Left colon (tissue), 2 donors: Measurements from ENCODE around the gene CRABP2. TPM values are rescaled to one million over a fixed set of nuclear protein-coding genes. Genes with fewer than 3 reads are reported as not detected.

ENCODE experiments used
- ATAC-seq: fragments of 200-7000 bp; cut with Tn5 transposase; one replicate; pipeline ENCODE4 v1.9.1; 2020; ENCODE audit warnings: mild to moderate bottlenecking, moderate library complexity
- DNase-seq, 2 donors: peaks; one replicate each; pipeline ENCODE4 v3.0.0-alpha.2; 2020
- intact Hi-C, 2 donors: fragments of 100-400 bp; cut with DNase I in 1 of 2; cut with micrococcal nuclease in 1 of 2; formaldehyde crosslinking; loops; one replicate each; pipeline versions ENCODE4 v1.11.2 to v1.14.0; 2022; cut with DNase I, micrococcal nuclease
- total RNA-seq, 2 donors: library from RNA; stranded (reverse); fragmentation: NEBNext Ultra II Directional; extraction: Animal tissue kit (Norgen Biotek cat#: 25700); gene quantifications; one replicate each; pipeline ENCODE4 v1.2.1, GENCODE V29; 2021
- donor health status: DM: no; HTN: no; CAD: no.
- donor health status: DM: yes; HTN: yes; CAD: no.

CRABP2 gene
- total RNA-seq, 2 donors from 2014 or later: 0.73 to 0.98 TPM

DNA sequence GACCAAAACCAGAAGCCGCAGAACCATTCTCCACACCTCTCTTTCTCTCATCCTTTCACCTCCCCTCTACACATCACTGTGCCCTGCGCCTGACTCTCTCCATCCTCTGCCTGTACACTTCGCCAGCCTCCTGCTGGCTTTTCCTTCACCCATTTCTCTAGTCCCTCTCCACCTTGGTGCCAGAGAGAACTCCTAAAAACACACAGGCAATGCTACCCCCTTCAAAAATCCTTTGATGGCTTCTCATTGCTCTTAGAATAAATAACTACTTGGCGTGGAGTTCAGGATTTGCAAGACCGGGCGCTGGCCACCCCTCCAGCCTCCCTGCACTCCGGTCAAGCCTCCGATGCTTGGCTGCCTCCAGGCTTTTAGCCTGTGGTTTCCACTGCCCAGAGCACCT is 8.6 kb downstream of the CRABP2 start:
- no peak for DNase-seq
- intact Hi-C loops: no loop called here
- ATAC-seq: no peak

DNA sequence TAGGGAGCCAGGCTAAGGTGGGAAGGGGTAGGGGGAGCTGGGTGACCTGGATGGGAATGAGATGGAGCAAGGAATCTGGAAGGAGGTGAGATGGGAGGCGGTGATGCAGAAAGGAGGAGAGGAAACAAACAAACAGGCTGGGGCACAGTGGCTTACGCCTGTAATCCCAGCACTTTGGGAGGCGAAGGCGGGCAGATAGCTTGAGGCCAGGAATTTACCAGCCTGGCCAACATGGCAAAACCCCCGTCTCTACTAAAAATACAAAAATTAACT is 10.8 kb downstream of the CRABP2 start:
- intact Hi-C loops: loop anchor here in 1 of 2 donors (5.0 kb wide), 1 partner anchor 33 kb away; the partner anchor contains the start of genes ISG20L2 and METTL25B
- ATAC-seq (no peak), DNase-seq (no peak)

DNA sequence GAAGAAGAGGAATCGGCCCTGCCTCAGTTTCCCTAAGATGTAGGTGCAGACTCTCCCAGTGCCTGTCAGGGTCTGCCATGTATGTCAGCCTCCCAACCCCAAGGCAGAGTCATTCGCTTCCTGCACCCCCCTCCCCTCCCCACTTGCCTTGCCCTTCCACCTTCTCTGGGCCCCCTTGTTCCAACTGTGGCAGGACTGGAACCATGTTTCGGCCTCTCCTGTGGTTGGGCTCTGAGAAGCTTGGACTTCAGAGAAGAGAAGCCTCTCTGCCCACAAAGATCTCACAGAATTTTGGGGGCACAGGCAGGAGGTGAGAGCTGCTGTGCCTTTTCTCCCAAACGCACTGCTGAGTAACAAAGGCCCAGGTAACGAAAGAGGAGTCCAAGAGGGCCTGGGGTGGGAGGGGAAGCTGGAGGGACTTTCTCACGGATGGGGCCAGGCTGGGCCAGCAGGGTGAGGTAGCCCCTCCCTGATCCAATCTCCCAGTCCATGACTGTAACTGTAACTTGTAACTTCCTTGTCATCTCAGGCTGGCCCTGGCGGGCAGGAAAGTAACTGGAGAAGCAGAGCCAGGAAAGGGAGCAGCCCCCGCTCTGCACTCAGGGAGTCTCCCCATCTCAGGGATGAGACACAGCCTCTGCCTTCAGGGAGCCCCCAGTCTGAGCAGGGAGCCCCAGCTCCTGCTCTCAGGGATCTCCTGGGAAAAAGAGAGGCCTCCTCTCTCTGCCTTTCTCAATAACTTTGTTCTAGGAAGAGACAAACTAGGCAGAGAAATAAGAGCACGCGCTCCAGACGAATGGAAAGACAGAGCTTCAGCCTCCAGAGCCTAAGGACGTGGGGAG is 11.3 kb downstream of the CRABP2 start:
- intact Hi-C loops: loop anchor here in 1 of 2 donors (5.0 kb wide), 1 partner anchor 33 kb away; the partner anchor contains the start of genes ISG20L2 and METTL25B
- peak; percentile 85 for ATAC-seq
- DNase-seq: peak in 1 of 2 donors; percentile 37

DNA sequence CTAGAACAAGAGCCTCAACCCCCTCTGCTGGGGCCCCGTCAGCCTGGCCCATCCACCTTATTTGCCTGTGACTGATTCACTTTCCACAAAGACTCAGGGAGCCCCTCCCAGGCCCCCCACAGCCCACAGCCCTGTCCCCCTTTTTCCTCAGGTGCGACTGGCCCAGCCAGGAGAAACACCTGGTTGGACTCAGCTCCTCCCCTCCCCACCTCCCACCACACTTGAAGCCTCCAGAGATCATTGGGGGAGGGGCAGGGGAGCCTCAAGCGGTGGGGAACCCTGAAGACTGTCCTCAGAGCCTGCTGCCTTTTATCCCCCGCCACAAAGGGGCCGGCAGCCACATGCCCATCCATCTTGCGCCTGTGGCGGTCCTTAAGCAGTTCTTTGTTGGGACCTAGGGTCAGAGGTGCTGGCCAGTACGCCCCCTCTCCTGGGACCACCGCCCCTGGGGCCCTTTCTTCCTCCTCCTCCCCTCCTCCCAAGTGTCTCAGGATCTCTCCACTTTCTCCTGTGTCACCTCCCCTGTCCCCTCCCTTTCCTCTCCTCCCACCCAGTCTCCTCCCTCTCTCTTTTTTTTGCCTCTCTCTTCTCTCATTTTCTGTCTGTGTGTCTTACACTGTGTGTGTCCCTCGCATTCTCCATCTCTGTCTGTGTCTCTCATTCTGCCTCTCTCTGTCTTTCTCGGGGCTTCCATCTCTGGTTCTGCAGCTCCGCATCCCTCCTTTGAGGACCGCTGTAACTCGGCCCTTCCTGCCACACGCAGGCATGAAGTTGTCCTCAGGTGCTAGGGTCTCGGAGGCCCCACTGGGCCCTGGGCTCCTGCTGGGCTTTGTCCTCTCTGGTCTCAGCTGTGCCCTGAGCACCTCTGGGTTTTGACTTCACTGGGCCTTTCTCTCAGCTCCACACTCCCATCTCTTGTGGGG is 12.2 kb downstream of the CRABP2 start:
- peak; percentile 40 for ATAC-seq
- DNase-seq: no peak
- intact Hi-C loops: loop anchor here in 1 of 2 donors (5.0 kb wide), 1 partner anchor 34 kb away; the partner anchor contains the start of genes ISG20L2 and METTL25B

DNA sequence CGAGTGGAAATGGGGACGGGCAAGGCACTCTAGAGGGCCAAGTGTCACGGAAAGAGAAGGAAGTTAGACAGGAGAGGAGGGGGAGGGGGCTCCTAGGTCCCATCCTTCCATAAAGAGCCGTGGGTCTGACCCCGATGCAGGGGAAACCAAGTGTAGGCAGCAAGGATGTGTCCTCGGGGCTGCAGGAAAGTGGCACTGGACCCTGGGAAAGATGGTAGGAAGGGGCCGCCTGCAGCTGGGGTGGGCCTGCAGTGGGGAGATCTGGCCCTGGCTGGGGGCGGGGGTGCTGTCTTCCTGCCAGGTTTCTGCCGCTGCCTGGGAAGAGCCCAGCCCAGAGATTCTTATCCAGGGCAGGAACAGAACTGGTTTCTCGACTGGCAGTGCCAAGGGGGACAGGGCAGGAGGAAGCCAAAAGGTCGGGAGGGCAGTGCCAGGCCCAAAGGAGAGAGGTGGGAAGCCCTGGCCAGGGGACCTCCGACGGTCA is 12.9 kb downstream of the CRABP2 start:
- DNase-seq (no peak), ATAC-seq (peak; percentile 16)
- intact Hi-C loops: loop anchor here in 1 of 2 donors (5.0 kb wide), 1 partner anchor 35 kb away; the partner anchor contains the start of genes ISG20L2 and METTL25B

DNA sequence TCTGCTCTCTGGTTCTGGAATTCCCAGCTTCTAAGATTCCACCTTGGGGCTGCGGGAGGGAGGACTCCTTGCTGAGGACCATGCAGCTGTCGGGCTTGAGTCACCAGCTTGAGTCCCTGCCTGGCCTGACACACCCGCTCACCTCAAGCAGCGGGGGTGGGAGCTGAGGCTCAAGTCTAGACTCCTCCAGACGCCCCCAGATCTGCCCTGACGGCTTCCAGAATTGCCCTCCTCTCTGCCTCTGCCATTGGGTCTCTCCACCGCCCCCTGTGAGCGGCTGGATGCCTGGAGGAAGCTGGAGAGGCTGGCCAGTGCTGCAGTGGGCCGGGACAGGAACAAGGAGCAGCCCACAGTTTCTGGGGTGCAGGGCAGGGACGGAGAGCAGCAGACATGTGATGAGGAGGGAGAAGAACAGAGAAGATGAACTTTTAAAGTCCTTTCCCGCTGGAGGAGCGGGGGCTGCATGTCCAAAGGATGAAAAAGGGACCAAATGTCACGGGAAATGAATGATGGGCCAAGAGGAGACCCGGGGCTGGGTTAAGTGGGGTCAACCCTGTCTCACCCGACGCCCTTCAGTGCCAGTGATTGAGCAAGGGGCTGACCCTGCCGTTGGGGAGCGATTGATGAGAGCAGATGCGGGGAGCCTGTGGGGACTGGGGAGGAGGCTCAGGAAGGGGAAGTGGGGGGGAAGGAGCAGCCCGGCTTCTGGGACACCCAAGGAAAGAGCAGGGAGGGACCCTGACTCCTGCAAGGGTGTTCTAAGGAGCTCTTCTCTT is 13.5 kb downstream of the CRABP2 start:
- ATAC-seq (no peak), DNase-seq (no peak)
- intact Hi-C loops: loop anchor here in 1 of 2 donors (5.0 kb wide), 1 partner anchor 35 kb away; the partner anchor contains the start of genes ISG20L2 and METTL25B

DNA sequence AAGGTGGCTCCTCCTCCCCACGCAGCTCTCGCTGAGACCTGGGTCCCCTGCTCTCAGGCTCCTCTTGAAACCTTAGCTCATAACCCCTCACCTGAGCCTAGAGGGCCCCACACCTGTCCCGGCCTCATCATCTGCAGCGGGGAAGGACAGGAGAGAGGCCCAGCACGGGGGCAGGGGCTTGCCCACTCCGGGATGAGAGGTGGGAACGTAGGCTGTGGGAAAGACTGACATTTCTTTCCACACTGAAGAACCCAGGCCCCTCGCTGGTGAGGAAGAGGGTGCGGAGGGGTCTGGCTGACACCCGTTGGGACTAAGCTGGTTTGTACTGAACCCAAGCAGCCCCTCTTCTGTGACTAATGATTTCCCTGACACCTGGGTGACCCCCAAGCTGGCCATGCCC is 14.2 kb downstream of the CRABP2 start:
- no peak for DNase-seq
- intact Hi-C loops: loop anchor here in 1 of 2 donors (5.0 kb wide), 1 partner anchor 36 kb away; the partner anchor contains the start of genes ISG20L2 and METTL25B
- no peak for ATAC-seq

DNA sequence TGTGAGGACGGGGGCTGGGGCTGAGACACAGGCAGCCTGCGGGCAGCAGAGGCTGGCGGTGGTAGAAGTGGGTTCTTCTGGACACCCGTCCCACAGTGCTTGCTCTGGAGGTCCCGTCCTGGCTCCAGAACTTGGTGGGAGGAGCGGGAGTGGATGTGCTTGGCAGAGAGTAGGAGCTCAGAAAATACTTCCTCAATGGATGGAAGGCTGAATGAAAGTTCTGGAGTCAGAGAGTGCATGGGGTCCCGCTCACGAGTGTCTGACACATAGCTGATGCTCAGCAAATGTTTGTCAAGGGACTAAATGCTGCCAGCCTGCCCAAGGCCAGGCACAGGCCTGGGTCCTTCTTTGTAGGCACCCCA is 14.7 kb downstream of the CRABP2 start:
- intact Hi-C loops: loop anchor here in 1 of 2 donors (5.0 kb wide), 1 partner anchor 37 kb away; the partner anchor contains the start of genes ISG20L2 and METTL25B
- no peak for ATAC-seq
- no peak for DNase-seq

DNA sequence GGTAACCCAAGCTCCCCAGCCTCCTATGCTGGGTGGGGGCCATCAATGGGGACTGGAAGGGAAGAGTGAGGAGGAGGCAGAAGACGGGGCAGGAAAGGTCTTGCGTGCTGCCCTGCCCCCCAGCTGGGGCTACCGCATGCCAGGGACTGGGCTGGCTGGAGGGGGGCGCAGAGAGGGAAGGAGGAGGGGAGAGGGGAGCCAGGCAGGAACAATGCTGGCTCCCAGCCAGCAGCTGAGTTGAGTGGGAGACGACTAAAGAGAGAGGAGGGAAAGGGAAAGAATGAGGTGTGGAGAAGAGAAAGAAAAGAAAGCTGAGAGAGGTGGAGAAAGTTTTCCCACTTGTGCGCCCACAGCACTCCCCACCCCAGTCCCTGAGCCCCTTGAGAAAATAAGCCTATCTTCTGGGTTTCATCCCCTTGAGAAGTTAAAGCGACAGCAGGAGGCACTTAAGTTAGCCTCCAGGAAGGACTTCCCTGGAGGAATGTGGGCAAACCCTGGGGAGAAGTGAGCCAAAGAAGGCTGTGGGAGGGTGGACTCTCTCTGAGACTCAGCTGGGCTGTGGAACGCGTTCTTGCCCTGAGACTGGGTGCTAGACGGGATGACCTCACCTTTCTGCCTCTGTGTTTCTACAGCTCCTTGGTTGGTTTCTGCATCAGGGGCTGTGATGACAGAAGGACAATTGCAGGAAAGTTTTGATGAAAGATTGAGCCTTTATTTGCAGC is 15.3 kb downstream of the CRABP2 start:
- ATAC-seq (no peak), DNase-seq (no peak)
- intact Hi-C loops: loop anchor here (5.0 kb wide), 1 partner anchor 37 kb away; the partner anchor contains the start of genes ISG20L2 (in 2 of the 2) and METTL25B (in 2 of the 2)

DNA sequence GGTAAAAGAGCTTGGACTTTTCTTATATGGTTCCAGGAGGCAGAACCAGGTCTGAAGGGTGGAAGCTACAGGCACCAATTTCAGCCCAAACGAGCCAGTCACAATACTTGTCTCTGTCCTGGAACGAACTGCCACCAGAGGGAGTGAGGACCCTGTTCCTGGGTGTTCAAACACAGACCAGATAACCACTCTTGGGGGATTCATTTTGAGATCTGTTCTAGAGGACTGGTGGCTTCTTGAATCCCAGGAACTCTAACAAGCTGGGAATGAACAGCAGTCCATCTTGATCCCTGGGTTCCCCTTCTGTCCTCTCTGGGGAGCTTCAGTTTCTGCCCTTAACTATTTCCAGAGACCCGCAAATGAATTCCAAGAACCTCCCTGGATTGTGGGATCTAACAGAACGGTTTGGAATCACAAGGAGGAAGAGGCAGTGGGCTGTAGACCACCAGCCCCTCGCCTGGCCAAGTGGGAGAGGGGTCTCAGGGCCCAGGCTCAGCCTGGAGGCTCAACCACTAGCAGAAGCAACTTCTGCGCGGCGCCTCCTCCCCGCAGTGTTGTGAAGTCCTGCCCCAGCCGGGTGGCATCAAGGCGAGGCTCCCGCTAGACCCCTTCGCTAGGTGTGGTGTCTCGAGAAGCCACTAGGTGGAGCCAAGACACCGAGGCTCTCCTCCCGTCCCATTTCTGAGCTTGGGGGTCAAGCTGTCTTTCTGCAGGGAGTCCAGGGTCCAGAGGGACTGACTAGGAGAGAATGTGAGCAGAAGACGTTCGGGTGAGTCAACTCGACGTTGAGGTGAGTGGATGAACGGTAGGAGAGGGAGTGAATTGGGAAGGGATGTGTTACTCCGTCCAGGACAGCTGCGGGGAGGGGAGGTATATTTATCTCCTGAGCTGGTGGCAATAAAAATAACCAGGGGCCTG is 16.1 kb downstream of the CRABP2 start:
- ATAC-seq: peak; percentile 81
- DNase-seq: peak; percentile 54 to 77
- intact Hi-C loops: loop anchor here in 1 of 2 donors (5.0 kb wide), 1 partner anchor 38 kb away; the partner anchor contains the start of genes ISG20L2 and METTL25B

DNA sequence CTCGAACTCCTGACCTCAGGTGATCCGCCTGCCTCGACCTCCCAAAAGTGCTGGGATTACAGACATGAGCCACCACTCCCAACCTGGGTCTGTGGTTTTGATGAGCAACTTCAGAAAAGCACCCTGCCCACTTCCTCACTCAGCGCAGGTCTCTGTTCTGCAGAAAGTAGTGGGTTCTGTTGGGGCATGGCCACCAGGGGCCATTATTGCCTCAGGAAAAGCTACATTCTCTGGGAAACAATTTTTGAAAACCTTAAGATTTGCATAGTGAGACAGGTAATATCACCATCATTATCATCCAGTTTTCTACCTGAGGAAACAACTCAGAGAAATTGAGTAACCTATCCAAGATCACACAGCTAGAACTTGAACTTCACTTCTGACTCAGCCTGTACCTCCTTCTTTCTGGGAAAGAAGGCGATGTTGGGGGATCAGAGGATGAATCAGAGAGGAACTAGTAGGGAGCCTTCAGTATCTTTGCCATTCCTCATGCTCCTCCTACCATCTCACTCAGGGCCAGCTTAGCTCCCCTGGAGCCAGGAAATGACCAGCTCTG is 21.1 kb downstream of the CRABP2 start:
- no peak for DNase-seq
- intact Hi-C loops: no loop called here
- no peak for ATAC-seq

DNA sequence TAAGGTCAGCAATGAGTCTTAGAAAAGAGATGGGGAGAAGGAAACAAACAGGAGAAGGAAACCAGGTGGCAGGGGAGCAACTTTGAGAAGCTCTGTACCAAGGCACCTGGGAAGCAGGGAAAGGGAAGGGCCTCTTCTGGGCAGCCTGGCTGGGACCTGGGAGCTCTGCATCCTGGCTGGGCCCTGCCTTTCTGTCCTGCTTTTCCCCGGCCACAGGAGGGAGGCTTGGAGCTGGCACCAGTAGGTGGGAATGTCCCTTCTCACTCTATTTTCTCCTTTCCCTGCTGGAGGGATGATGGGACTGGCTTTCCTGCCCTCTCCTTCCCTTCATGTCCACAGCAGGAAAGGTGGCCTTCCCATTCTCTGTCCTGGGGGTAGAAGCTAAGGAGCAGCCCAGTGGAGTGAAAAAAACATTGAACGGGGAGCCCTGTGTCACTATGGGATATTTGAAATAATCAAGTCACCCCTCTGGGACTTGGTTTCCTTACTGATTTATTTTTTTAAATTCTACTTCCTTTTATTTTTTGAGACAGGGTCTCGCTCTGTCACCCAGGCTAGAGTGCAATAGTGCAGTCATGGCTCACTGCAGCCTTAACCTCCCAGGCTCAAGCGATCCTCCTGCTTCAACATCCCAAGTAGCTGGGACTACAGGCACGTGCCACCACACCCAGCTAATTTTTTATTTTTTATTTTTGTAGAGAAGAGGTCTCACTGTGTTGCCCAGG is 23.1 kb downstream of the CRABP2 start:
- no peak for ATAC-seq
- intact Hi-C loops: no loop called here
- no peak for DNase-seq

DNA sequence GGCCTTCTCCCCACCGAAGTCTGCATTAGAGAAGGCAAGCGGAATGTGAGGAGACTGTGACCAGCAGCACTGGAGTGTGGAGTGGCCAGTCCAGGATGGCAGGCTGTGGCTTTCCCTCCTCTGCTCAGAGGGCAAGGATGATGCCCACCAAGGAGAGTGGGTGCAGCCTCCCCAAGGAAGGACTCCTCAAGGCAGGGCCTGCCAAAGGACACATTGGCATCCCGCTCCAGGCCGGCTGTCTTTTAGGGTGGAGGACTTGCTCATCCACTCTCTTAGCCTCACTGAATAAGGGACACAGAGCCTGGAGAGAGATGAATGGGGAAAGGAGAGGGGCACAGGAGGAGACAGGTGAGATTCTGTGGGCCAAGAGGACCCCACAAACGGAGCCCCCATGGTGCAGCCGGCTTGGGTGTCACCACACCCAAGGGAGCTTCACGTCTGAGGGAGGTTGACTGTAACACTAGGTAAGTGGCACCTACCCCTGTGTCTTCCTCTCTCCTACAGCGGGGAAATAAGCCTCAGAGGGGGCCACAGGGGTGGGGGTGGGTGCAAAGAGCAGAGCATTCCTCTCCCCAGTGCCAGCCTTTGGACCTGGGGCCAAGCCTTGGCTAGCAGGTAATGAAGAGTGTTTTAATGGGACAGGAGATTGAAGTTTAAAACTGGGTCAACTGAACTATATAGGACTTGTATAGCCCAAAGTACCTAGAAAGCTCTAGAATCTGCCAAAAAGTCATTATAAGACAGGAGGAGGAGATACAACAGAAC is 24.0 kb downstream of the CRABP2 start:
- intact Hi-C loops: no loop called here
- no peak for DNase-seq

DNA sequence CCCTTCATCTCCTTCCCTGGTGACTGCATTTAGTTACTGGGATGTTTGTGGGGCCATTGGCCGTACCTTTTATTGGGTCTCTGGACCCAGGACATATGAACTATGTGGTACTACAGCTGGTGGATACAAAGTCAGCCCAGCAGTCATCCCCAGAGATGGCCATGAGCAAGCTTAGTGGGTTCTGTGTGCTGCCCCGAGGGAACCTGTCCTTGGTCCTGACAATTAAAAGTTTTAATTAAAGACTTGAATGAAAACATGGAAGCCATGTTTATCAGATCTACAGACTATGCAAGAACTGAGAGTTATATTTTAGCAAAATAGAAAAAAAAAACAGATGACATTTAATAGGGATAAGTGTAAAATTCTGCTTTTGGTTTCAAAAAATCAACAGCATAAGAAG is 25.3 kb downstream of the CRABP2 start:
- DNase-seq: no peak
- ATAC-seq: no peak
- intact Hi-C loops: no loop called here

More for the DNA sequence above, 24.0 kb downstream of the CRABP2 start:
- no peak for ATAC-seq
